SJCRH30 (cell line): Measurements from ENCODE around the gene HES7. TPM values are rescaled to one million over a fixed set of nuclear protein-coding genes. Genes with fewer than 3 reads are reported as not detected.
A peak's percentile ranks its signal among the peaks of the same experiment; 100 is the strongest.

Experiments
- DNase-seq, 2 experiments: peaks; one replicate each; pipeline ENCODE4 v3.0.0-alpha.2; 2015 to 2020
- H3K27ac ChIP-seq: fragments of 250-450 bp; sonication (Bioruptor Pico); 2 replicates; pipeline ENCODE4 v1.5.1; 2020; ENCODE audit warnings: mild to moderate bottlenecking, moderate library complexity
- H3K27me3 ChIP-seq: fragments of 250-450 bp; sonication (Bioruptor Pico); 2 replicates; pipeline ENCODE4 v1.5.1; 2020; ENCODE audit warnings: mild to moderate bottlenecking, moderate library complexity
- H3K36me3 ChIP-seq: fragments of 250-450 bp; sonication (Bioruptor Pico); 2 replicates; pipeline ENCODE4 v1.5.1; 2020; ENCODE audit warnings: mild to moderate bottlenecking, moderate library complexity
- H3K4me1 ChIP-seq: fragments of 250-450 bp; sonication (Bioruptor Pico); 2 replicates; pipeline ENCODE4 v1.5.1; 2020; ENCODE audit warnings: mild to moderate bottlenecking, moderate library complexity
- H3K4me3 ChIP-seq: fragments of 250-450 bp; sonication (Bioruptor Pico); 2 replicates; pipeline ENCODE4 v1.5.1; 2020; ENCODE audit warnings: mild to moderate bottlenecking, moderate library complexity
- H3K9me3 ChIP-seq: fragments of 250-450 bp; sonication (Bioruptor Pico); replicated peaks from 2 replicates; pipeline ENCODE4 v1.5.1; 2020; ENCODE audit warnings: mild to moderate bottlenecking, moderate library complexity
- total RNA-seq: library from RNA; depleted of rRNA; stranded (reverse); fragments of >200 nt; shearing (Covaris generic); gene quantifications from 2 replicates; pipeline ENCODE4 v1.2.3, GENCODE V29; 2014

HES7 gene
- total RNA-seq, 1 experiment from 2014 or later = 0.91 TPM

GRCh38 chr17:8125154-8125946 lies 1.4 kb upstream of the HES7 start:
- peak; percentile 72 to 86 for DNase-seq
- Histone ChIP-seq H3K9me3 (no peaks in the 10 kb centered on the region), H3K36me3 (no peaks in the 10 kb centered on the region), H3K27me3 (no peaks in the 10 kb centered on the region), H3K4me3 (peak overlapping the region; percentile 78), H3K27ac (no peak overlapping the region), H3K4me1 (no peaks in the 10 kb centered on the region; the same call in 1 of the 2 replicates)

DNA sequence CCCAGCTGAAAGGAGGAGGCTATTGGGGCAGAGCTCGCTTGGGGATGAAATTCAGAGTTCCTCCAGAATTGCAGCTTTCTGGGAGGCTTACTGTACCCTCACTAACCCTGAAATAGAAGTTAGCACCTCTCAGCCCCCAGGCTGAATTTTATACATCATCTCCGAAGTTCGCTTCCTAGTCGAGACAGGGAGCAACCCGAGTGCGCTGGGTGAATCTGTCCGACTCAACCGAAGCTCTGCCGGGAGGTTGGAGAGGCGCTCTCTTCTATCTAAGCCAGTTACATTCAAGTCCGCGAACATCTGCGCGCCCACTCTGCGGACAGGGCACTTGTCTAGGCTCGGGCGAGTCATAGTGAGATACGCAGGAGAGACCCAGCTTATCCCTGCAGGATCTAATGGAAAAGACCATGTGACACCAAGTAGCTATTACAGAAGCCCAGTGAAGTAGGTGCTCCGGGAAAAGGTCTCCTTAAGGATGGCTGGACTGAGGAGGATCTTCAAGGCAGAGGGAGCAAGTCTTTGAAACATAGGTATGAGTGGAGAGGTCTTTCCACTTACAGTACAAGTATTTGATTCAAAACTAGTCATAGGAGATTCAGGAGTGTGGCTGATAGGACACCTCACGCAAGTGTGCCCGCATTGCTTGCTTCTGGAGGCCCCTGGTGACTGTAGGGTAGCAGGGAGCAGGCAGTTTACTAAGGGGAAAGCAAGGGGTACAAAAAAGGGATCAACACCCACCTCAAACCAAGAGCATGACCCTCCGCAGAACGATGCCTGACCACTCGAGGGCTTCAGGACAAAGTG lies 646 bp upstream of the HES7 start:
- Histone ChIP-seq H3K9me3 (no peaks in the 10 kb centered on the region), H3K36me3 (no peaks in the 10 kb centered on the region), H3K27ac (no peak overlapping the region), H3K4me1 (no peaks in the 10 kb centered on the region; the same call in 1 of the 2 replicates), H3K4me3 (peak overlapping the region; percentile 78), H3K27me3 (no peaks in the 10 kb centered on the region)
- peak; percentile 16 to 41 for DNase-seq

DNA sequence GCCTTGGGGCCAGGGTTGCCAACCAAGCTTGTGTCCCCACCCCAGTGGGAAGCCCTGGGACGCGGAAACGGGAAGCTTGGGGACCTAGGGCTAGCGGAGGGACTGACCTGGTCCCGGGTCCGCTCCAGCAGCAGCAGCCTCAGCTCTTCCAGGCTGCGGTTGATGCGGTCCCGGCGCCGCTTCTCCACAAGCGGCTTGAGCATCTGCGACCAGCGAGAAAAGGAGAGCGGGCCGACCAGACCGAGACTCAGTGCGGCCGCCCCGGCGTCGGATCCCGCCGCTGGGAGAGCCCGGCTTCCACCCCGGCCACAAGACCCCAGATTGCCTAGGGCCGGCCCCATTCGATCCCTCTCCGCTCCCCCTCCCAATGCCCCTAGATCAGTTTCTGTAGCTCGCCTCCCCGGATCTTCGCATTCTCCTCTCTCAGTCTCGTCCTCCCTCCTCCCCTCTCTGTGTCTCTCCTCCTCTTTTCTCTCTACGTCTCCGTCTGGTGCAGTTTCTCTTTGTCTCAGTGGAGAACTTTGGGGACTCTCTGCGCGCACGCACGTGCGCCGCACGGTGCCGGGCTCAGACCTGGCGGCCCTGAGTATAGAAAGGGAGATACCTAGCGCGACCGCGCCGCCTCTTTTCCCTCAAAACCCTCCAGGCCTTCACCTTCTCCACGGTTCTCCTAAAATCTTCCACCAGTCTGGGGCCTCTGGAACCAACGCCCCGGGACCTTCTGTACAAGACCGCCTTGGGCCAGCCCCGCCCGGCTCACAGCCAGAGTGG lies 797 bp downstream of the HES7 start:
- Histone ChIP-seq H3K4me3 (peak overlapping the region; percentile 78), H3K27me3 (no peaks in the 10 kb centered on the region), H3K36me3 (no peaks in the 10 kb centered on the region), H3K27ac (no peak overlapping the region), H3K4me1 (no peaks in the 10 kb centered on the region; the same call in 1 of the 2 replicates), H3K9me3 (no peaks in the 10 kb centered on the region)
- DNase-seq = peak; percentile 17 to 35

- Histone ChIP-seq H3K27me3 (no peaks in the 10 kb centered on the region), H3K36me3 (no peaks in the 10 kb centered on the region), H3K4me1 (no peaks in the 10 kb centered on the region; the same call in 1 of the 2 replicates), H3K4me3 (peak overlapping the region; percentile 78), H3K27ac (no peak overlapping the region), H3K9me3 (no peaks in the 10 kb centered on the region)
- DNase-seq = peak; percentile 24 to 49
Measured at GRCh38 chr17:8122422-8122923, 1.4 kb downstream of the HES7 start.

- Histone ChIP-seq H3K36me3 (no peaks in the 10 kb centered on the region), H3K4me1 (no peaks in the 10 kb centered on the region; the same call in 1 of the 2 replicates), H3K27ac (no peak overlapping the region), H3K9me3 (no peaks in the 10 kb centered on the region), H3K4me3 (peak overlapping the region; percentile 78), H3K27me3 (no peaks in the 10 kb centered on the region)
- peak; percentile 74 to 80 for DNase-seq
Measured at GRCh38 chr17:8121681-8122421, 2.1 kb downstream of the HES7 start.

DNA sequence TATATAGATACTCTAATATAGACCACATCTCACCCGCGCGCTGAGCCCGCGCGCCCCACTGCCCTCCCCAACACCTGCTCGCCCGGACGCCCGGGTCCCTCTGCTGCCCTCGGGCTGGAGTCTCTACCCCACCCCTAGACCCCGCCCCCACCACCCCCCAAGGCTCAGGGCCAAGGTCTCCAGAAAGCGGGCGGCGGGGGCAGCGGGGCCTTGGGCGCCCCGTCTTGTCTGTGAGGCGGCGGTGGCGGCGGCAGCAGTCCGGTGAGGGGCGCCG lies 2.6 kb downstream of the HES7 start:
- no peaks in the 10 kb centered on the region; the same call in 1 of the 2 replicates for H3K4me1 ChIP-seq
- H3K27ac ChIP-seq = no peak overlapping the region
- peak overlapping the region; percentile 78 for H3K4me3 ChIP-seq
- no peak for DNase-seq
- no peaks in the 10 kb centered on the region for H3K9me3 ChIP-seq
- no peaks in the 10 kb centered on the region for H3K27me3 ChIP-seq
- no peaks in the 10 kb centered on the region for H3K36me3 ChIP-seq

- DNase-seq = peak; percentile 74 to 76
- H3K9me3 ChIP-seq = no peaks in the 10 kb centered on the region
- no peaks in the 10 kb centered on the region; the same call in 1 of the 2 replicates for H3K4me1 ChIP-seq
- H3K36me3 ChIP-seq = no peaks in the 10 kb centered on the region
- no peaks in the 10 kb centered on the region for H3K27me3 ChIP-seq
- no peak overlapping the region for H3K27ac ChIP-seq
- peak overlapping the region; percentile 78 for H3K4me3 ChIP-seq
Measured at GRCh38 chr17:8120520-8121406, 3.1 kb downstream of the HES7 start.

GRCh38 chr17:8119581-8120519 lies 4.1 kb downstream of the HES7 start:
- no peaks in the 10 kb centered on the region for H3K9me3 ChIP-seq
- no peaks in the 10 kb centered on the region for H3K27me3 ChIP-seq
- no peaks in the 10 kb centered on the region; the same call in 1 of the 2 replicates for H3K4me1 ChIP-seq
- no peaks in the 10 kb centered on the region for H3K36me3 ChIP-seq
- DNase-seq = peak; percentile 77 to 90
- peak overlapping the region; percentile 78 for H3K4me3 ChIP-seq
- H3K27ac ChIP-seq = no peak overlapping the region

DNA sequence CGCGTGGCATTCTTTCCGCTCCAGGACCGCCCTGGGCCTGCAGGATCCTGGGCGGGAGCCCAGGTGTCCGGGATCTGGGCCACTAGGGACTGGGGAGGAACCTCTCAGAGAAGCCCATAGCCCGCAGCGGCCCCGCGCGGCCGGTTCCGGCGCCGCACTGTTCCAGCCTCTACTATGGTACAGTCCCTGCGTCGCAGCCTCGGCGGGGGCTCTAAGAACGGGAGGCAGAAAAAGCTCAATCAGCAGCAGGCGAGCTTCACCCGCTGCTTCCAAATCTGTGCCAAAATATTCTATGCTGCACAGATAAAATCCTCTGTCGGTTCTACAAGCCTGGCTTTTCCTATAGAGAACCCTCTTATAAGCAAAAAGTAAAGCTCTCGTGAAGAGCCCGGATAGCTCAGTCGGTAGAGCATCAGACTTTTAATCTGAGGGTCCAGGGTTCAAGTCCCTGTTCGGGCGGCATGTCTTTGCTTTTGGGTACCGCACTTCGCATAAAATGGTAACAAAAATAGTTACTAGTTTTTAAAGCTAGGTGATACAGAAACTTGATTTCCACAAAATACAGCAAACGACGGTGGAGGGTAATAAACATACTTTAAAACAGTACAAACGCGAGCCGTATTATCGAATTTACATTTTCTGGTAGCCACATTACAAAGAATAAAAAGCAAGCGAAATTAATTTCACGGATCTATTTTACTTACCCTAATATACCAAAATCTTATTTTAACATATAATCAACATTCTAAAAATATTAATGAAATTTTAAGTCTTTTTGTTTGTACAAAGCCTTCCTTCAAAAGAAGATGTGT lies 4.9 kb downstream of the HES7 start:
- DNase-seq = peak; percentile 72 to 83
- Histone ChIP-seq H3K36me3 (no peaks in the 10 kb centered on the region), H3K4me3 (peak overlapping the region; percentile 60), H3K4me1 (no peaks in the 10 kb centered on the region), H3K9me3 (no peaks in the 10 kb centered on the region), H3K27me3 (no peaks in the 10 kb centered on the region), H3K27ac (no peak overlapping the region)

GRCh38 chr17:8117980-8118768 lies 5.7 kb downstream of the HES7 start, which contains the start of gene ALOXE3:
TSS of gene ALOXE3 (minus strand) at chr17:8118514. CDS start at chr17:8117990, 524 bp downstream.
- Histone ChIP-seq H3K27me3 (no peaks in the 10 kb centered on the region), H3K9me3 (no peaks in the 10 kb centered on the region), H3K36me3 (no peaks in the 10 kb centered on the region), H3K27ac (no peak within 1 kb of the TSS), H3K4me3 (peak within 1 kb of the TSS; percentile 60), H3K4me1 (no peaks in the 10 kb centered on the region)
- DNase-seq = peak in 1 of 2 experiments; percentile 45

GRCh38 chr17:8117367-8117979 lies 6.4 kb downstream of the HES7 start:
- Histone ChIP-seq H3K36me3 (no peaks in the 10 kb centered on the region), H3K27ac (no peak overlapping the region), H3K4me3 (peak overlapping the region; percentile 60), H3K9me3 (no peaks in the 10 kb centered on the region), H3K4me1 (no peaks in the 10 kb centered on the region), H3K27me3 (no peaks in the 10 kb centered on the region)
- DNase-seq = peak in 1 of 2 experiments; percentile 22
